ENCODE data around the gene SFRP5. TPM values are rescaled to one million over a fixed set of nuclear protein-coding genes. Genes with fewer than 3 reads are reported as not detected.

Gene SFRP5
- total RNA-seq, 3 donors from 2014 or later = 0.41 to 23.0 (median 1.0) TPM

DNA sequence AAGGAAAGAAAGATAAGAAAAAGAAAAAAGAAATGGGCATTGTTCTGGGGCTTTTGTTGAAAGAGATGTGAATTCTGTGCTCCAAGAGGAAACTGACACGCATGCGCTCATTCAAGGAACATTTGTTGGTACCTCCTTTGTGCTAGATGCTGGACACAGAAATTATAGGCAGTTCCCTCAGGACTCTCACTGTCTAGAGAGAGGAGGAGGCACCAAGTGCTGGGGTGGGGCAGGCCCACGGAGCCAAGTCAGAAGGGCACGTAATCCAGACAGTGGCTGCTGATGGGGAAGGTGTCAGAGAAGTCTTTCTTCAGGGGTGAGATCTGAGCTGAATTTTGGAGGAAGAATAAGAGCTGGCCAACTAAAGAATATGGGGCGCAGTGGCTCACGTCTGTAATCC lies 37.8 kb downstream of the SFRP5 start:
- TF ChIP-seq, protein P1, sequence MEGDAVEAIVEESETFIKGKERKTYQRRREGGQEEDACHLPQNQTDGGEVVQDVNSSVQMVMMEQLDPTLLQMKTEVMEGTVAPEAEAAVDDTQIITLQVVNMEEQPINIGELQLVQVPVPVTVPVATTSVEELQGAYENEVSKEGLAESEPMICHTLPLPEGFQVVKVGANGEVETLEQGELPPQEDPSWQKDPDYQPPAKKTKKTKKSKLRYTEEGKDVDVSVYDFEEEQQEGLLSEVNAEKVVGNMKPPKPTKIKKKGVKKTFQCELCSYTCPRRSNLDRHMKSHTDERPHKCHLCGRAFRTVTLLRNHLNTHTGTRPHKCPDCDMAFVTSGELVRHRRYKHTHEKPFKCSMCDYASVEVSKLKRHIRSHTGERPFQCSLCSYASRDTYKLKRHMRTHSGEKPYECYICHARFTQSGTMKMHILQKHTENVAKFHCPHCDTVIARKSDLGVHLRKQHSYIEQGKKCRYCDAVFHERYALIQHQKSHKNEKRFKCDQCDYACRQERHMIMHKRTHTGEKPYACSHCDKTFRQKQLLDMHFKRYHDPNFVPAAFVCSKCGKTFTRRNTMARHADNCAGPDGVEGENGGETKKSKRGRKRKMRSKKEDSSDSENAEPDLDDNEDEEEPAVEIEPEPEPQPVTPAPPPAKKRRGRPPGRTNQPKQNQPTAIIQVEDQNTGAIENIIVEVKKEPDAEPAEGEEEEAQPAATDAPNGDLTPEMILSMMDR (IDR thresholded peaks at IDR 0.05) = no peak
- no peak overlapping the region for H3K4me3 ChIP-seq
- ATAC-seq (no peak), DNase-seq (no peak)
- H3K4me1 ChIP-seq (ENCODE audit: low read depth) = peaks cover 20% of the 10 kb centered on the region
- intact Hi-C loops (cut with DNase I, micrococcal nuclease) = no loop called here
- H3K36me3 ChIP-seq (ENCODE audit: low read depth) = no peaks in the 10 kb centered on the region
- H3K9me3 ChIP-seq = no peaks in the 10 kb centered on the region

DNA sequence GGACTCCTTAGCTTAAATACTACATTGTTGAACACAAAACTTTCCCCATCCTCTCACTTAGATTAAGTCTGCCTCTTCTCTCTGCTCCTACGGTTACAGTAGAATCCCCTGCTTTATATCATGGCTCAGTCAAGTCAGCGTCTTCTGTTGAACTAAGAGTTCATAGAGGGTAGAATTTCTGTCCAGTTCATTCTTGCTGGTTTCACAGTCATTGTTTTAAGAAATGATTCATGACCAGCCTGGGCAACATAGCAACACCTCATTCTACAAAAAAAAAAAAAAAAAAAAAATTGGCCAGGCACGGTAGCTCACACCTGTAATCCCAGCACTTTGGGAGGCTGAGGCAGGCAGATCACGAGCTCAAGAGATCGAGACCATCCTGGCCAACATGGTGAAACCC lies 38.5 kb downstream of the SFRP5 start:
- no peaks in the 10 kb centered on the region for H3K36me3 ChIP-seq (ENCODE audit: low read depth)
- ATAC-seq = no peak
- H3K4me3 ChIP-seq = no peak overlapping the region
- H3K9me3 ChIP-seq = no peaks in the 10 kb centered on the region
- TF ChIP-seq, protein P1 (IDR thresholded peaks at IDR 0.05) = no peak
- no peak for DNase-seq
- peaks cover 12% of the 10 kb centered on the region for H3K4me1 ChIP-seq (ENCODE audit: low read depth)
- intact Hi-C loops (cut with DNase I, micrococcal nuclease) = no loop called here

DNA sequence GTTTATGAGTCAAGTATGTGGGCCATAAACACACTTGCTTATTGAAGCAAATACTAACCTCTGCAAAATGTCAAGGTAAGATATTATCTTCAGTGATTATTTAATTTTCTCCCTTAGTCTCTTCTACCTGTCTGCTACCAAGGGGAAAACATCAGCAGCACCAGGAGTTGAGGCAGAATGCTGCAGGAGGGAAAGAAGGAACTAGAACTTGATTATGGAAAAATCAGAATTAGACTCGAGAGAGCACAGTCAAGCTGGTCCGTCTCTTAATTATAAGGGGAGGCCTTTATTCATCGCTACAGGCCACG lies 39.8 kb downstream of the SFRP5 start:
- no peaks in the 10 kb centered on the region for H3K9me3 ChIP-seq
- DNase-seq (no peak), ATAC-seq (no peak)
- peaks cover 5% of the 10 kb centered on the region for H3K4me1 ChIP-seq (ENCODE audit: low read depth)
- TF ChIP-seq, protein P1 (IDR thresholded peaks at IDR 0.05) = no peak
- no peaks in the 10 kb centered on the region for H3K36me3 ChIP-seq (ENCODE audit: low read depth)
- no peak overlapping the region for H3K4me3 ChIP-seq
- intact Hi-C loops (cut with DNase I, micrococcal nuclease) = no loop called here

DNA sequence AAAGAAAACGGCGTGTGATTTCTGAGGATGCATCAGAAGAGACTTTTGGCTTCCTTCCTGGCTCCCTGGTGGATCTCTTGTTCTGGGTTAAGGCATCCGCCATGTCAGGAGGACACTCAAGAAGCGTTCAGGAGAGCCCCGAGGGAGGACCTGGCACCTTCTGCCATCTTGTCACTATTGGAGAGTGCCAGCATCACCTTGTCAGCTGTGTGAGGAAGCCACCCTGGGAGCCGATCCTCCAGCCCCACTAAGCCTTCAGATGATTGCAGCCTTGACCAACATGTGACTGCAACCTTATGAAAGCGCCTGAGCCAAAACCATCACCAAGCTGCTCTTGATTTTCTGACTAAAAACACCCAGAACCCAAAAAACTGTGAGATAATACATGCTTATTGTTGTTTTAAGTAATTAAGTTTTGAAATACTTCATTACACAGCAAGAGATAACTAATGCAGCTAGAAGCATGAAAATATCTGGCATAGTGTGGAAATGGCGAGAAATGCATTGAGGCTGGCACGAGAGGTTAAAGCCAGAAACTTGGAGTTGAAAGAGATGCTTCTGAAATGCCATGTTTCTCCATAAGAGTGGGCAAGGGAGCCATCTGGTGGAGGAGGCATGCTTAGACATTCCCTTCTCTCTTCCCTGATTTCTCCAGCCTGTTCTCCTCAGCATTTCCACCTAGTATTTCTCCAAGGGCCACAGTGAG lies 40.3 kb downstream of the SFRP5 start:
- Histone ChIP-seq H3K4me1 (ENCODE audit: low read depth) (peaks cover 7% of the 10 kb centered on the region), H3K4me3 (no peak overlapping the region), H3K9me3 (no peaks in the 10 kb centered on the region), H3K36me3 (ENCODE audit: low read depth) (no peaks in the 10 kb centered on the region)
- intact Hi-C loops (cut with DNase I, micrococcal nuclease) = no loop called here
- peak; percentile 89 for ATAC-seq
- peak in 1 of 3 donors; percentile 89 for DNase-seq
- TF ChIP-seq, protein P1 (IDR thresholded peaks at IDR 0.05) = peak; percentile 50

DNA sequence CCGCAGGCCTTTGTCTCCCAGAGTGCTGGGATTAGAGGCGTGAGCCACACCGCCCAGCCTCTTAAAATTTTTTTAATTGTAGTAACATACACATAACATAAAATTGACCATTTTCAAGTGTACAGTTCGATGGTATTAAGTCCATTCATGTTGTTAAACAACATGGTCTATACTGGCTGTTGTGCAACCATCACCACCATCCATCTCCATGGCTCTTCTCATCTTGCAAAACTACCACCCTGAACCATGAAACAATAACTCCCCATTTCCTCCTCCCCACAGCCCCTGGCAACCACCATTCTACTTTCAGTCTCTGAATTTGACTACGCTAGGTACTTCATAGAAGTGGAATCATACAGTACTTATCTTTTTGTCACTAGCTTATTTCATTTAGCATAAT lies 42.8 kb downstream of the SFRP5 start:
- TF ChIP-seq, protein P1 (IDR thresholded peaks at IDR 0.05) = no peak
- Histone ChIP-seq H3K36me3 (ENCODE audit: low read depth) (no peaks in the 10 kb centered on the region), H3K4me1 (ENCODE audit: low read depth) (peaks cover 16% of the 10 kb centered on the region), H3K9me3 (no peaks in the 10 kb centered on the region), H3K4me3 (no peak overlapping the region)
- DNase-seq = no peak
- intact Hi-C loops (cut with DNase I, micrococcal nuclease) = no loop called here
- no peak for ATAC-seq
